ENCODE data around the gene PDK2. TPM values are rescaled to one million over a fixed set of nuclear protein-coding genes. Genes with fewer than 3 reads are reported as not detected.

PDK2 gene
- total and polyA plus RNA-seq, 9 of the 15 experiments (the other 6 are each of a cell fraction or from before 2014, with no cell fraction given) = 0.03 to 2.5 (median 1.4) TPM

DNA sequence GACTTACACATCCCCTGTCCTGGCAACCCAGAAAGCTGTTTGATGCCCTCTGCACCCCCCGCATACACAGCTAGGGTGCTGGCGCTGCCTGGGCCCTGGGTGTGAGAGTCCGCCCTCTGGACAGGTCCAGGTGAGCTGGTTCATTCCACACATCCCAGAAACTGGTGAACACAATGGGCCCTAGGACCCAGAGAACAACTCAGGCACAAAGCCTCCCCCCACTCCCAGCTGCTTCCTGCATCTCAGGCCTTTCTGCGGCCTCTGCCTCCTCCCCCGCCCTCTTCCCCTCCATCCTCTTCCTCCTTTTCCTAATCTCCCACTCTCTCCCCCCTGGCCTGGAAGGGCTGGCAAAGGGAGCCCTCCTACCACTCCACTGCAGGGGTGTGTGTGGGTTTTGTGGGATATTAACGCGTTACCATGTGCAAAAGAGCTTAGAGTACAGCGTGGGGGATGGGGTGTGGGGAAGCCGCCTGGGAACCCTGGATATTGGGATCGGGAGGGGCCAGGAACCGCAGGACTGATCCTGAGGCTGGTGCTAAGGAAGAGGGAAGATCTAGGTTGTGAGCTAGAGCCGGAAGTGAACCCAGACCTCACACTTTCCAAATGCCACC, 56.9 kb downstream of the PDK2 start (continued):
- no peak for TF ChIP-seq FOXA1 (IDR thresholded peaks at IDR 0.05; ENCODE audit: borderline replicate concordance)
- TF ChIP-seq, protein P1, sequence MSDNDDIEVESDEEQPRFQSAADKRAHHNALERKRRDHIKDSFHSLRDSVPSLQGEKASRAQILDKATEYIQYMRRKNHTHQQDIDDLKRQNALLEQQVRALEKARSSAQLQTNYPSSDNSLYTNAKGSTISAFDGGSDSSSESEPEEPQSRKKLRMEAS (CRISPR knock-in tag; IDR thresholded peaks at IDR 0.05) = peak; percentile 54; the same call in 1 of the 2 replicates
- no peak; a peak in 1 of 3 replicates for TF ChIP-seq CBX3 (IDR thresholded peaks at IDR 0.05; ENCODE audit: borderline replicate concordance in 1 of 2, low read length in 2 of 2)
- no peak for TF ChIP-seq RBM39 (optimal IDR thresholded peaks at IDR 0.05; ENCODE audit: low read depth, low read length)
- no peak for TF ChIP-seq RBM34 (IDR thresholded peaks at IDR 0.05; ENCODE audit: borderline replicate concordance, insufficient read depth, low read length)
- TF ChIP-seq SMAD2 (IDR thresholded peaks at IDR 0.05; ENCODE audit: low read depth, low read length) = no peak
- no peak for TF ChIP-seq ILK (tag; IDR thresholded peaks at IDR 0.05; ENCODE audit: borderline replicate concordance, low read depth)
- TF ChIP-seq, protein P2, sequence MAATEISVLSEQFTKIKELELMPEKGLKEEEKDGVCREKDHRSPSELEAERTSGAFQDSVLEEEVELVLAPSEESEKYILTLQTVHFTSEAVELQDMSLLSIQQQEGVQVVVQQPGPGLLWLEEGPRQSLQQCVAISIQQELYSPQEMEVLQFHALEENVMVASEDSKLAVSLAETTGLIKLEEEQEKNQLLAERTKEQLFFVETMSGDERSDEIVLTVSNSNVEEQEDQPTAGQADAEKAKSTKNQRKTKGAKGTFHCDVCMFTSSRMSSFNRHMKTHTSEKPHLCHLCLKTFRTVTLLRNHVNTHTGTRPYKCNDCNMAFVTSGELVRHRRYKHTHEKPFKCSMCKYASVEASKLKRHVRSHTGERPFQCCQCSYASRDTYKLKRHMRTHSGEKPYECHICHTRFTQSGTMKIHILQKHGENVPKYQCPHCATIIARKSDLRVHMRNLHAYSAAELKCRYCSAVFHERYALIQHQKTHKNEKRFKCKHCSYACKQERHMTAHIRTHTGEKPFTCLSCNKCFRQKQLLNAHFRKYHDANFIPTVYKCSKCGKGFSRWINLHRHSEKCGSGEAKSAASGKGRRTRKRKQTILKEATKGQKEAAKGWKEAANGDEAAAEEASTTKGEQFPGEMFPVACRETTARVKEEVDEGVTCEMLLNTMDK (IDR thresholded peaks at IDR 0.05; ENCODE audit: borderline replicate concordance, insufficient read depth, low read depth, low read length, poor library complexity, severe bottlenecking) = no peak
- no peak for TF ChIP-seq HDAC3 (IDR thresholded peaks at IDR 0.05; ENCODE audit: borderline replicate concordance, partially characterized antibody)
- TF ChIP-seq ARID2 (IDR thresholded peaks at IDR 0.05) = no peak
- TF ChIP-seq, protein P3, sequence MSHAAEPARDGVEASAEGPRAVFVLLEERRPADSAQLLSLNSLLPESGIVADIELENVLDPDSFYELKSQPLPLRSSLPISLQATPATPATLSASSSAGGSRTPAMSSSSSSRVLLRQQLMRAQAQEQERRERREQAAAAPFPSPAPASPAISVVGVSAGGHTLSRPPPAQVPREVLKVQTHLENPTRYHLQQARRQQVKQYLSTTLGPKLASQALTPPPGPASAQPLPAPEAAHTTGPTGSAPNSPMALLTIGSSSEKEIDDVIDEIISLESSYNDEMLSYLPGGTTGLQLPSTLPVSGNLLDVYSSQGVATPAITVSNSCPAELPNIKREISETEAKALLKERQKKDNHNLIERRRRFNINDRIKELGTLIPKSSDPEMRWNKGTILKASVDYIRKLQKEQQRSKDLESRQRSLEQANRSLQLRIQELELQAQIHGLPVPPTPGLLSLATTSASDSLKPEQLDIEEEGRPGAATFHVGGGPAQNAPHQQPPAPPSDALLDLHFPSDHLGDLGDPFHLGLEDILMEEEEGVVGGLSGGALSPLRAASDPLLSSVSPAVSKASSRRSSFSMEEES (CRISPR knock-in tag; IDR thresholded peaks at IDR 0.05) = no peak
- no peak for TF ChIP-seq ZNF778 (CRISPR knock-in tag; IDR thresholded peaks at IDR 0.05)
- TF ChIP-seq, protein P4, sequence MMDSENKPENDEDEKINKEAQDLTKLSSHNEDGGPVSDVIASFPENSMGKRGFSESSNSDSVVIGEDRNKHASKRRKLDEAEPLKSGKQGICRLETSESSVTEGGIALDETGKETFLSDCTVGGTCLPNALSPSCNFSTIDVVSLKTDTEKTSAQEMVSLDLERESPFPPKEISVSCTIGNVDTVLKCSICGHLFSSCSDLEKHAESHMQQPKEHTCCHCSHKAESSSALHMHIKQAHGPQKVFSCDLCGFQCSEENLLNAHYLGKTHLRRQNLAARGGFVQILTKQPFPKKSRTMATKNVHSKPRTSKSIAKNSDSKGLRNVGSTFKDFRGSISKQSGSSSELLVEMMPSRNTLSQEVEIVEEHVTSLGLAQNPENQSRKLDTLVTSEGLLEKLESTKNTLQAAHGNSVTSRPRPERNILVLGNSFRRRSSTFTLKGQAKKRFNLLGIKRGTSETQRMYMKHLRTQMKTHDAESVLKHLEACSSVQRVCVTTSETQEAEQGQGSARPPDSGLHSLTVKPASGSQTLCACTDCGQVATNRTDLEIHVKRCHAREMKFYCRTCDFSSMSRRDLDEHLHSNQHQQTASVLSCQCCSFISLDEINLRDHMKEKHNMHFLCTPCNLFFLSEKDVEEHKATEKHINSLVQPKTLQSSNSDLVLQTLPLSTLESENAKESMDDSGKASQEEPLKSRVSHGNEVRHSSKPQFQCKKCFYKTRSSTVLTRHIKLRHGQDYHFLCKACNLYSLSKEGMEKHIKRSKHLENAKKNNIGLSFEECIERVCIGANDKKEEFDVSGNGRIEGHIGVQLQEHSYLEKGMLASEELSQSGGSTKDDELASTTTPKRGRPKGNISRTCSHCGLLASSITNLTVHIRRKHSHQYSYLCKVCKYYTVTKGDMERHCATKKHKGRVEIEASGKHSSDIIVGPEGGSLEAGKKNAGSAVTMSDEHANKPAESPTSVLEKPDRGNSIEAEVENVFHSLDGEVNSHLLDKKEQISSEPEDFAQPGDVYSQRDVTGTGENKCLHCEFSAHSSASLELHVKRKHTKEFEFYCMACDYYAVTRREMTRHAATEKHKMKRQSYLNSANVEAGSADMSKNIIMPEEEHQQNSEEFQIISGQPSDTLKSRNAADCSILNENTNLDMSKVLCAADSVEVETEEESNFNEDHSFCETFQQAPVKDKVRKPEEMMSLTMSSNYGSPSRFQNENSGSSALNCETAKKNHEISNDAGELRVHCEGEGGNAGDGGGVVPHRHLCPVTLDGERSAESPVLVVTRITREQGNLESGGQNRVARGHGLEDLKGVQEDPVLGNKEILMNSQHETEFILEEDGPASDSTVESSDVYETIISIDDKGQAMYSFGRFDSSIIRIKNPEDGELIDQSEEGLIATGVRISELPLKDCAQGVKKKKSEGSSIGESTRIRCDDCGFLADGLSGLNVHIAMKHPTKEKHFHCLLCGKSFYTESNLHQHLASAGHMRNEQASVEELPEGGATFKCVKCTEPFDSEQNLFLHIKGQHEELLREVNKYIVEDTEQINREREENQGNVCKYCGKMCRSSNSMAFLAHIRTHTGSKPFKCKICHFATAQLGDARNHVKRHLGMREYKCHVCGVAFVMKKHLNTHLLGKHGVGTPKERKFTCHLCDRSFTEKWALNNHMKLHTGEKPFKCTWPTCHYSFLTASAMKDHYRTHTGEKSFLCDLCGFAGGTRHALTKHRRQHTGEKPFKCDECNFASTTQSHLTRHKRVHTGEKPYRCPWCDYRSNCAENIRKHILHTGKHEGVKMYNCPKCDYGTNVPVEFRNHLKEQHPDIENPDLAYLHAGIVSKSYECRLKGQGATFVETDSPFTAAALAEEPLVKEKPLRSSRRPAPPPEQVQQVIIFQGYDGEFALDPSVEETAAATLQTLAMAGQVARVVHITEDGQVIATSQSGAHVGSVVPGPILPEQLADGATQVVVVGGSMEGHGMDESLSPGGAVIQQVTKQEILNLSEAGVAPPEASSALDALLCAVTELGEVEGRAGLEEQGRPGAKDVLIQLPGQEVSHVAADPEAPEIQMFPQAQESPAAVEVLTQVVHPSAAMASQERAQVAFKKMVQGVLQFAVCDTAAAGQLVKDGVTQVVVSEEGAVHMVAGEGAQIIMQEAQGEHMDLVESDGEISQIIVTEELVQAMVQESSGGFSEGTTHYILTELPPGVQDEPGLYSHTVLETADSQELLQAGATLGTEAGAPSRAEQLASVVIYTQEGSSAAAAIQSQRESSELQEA (IDR thresholded peaks at IDR 0.05; ENCODE audit: low read depth) = no peak
- no peak for TF ChIP-seq TEAD2 (tag; IDR thresholded peaks at IDR 0.05)
- no peak for TF ChIP-seq MED1 (CRISPR knock-in tag; IDR thresholded peaks at IDR 0.05; ENCODE audit: borderline replicate concordance)

Measured in K562 (cell line).